Neural crest cell (in vitro differentiated cells): ENCODE measurements around the gene MFSD2A. TPM values are rescaled to one million over a fixed set of nuclear protein-coding genes. Genes with fewer than 3 reads are reported as not detected.

ENCODE experiments used
- DNase-seq: peaks from one replicate; pipeline ENCODE4 v3.0.0; 2021; ENCODE audit warnings: low read depth, mixed read lengths, low spot score
- H3K27ac Mint-ChIP-seq: one replicate; pipeline ENCODE4 v1.8.0; 2021; ENCODE audit warnings: mild to moderate bottlenecking, mixed read lengths; ENCODE audit not compliant: unreplicated experiment
- H3K27me3 Mint-ChIP-seq: 2 replicates; pipeline ENCODE4 v1.8.0; 2021; ENCODE audit warnings: low read depth, mild to moderate bottlenecking, mixed read lengths
- H3K36me3 Mint-ChIP-seq: 2 replicates; pipeline ENCODE4 v1.8.0; 2021; ENCODE audit warnings: low read depth, mild to moderate bottlenecking, mixed read lengths
- H3K4me1 Mint-ChIP-seq: 2 replicates; pipeline ENCODE4 v1.8.0; 2021; ENCODE audit warnings: mixed read lengths
- H3K4me3 Mint-ChIP-seq: one replicate; pipeline ENCODE4 v1.8.0; 2021; ENCODE audit warnings: mild to moderate bottlenecking, mixed read lengths
- H3K9me3 Mint-ChIP-seq: 2 replicates; pipeline ENCODE4 v1.8.0; 2021; ENCODE audit warnings: mixed read lengths
- total RNA-seq: library from RNA; stranded (reverse); gene quantifications from 2 replicates; pipeline ENCODE4 v1.2.1, GENCODE V29; 2021
- TF ChIP-seq, protein P1 (sequence below): fragments of 200-600 bp; sonication (generic); conservative IDR thresholded peaks from 2 replicates; pipeline ENCODE4 v1.5.0; 2021; ENCODE audit warnings: antibody characterized with exemption, mild to moderate bottlenecking

The MFSD2A gene
- total RNA-seq, 1 donor from 2014 or later: 20.9 TPM

DNA sequence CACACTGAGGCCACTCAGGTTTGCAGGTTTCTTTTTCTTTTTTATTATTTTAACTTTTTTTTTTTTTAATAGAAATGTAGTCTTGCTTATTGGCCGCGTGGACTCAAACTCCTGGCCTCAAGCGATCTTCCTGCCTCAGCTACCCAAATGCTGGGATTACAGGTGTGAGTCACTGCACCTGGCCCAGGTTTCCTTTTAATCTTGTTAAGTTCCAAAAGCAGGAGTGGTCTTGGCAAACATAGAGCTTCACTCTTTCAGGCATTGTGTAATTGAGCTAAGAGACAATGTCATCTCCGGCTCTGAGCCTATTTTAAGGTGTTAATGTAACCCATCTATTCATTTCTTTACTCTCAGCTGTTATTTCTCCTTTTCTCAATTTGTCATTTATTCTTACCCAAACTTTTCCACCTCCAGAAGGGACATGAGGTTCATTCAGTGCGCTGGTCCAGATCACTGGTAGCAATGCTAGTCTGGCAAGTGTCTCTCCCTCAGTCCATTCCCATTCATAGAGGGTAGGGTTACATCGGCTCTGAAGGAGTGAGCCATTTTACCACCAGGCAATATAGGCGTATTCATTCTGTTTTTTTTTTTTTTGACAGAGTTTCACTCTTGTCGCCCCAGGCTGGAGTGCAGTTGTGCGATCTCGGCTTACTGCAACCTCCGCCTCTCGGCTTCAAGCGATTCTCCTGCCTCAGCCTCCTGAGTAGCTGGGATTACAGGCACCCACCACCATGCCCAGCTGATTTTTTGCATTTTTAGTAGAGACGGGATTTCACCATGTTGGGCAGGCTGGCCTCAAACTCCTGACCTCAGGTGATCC, 11.3 kb upstream of the MFSD2A start:
- H3K27ac Mint-ChIP-seq: no peak overlapping the region
- H3K4me1 Mint-ChIP-seq: no peaks in the 10 kb centered on the region
- DNase-seq: no peak
- no peaks in the 10 kb centered on the region for H3K27me3 Mint-ChIP-seq
- no peaks in the 10 kb centered on the region for H3K36me3 Mint-ChIP-seq
- no peaks in the 10 kb centered on the region for H3K9me3 Mint-ChIP-seq
- H3K4me3 Mint-ChIP-seq: no peak overlapping the region
- TF ChIP-seq, protein P1, sequence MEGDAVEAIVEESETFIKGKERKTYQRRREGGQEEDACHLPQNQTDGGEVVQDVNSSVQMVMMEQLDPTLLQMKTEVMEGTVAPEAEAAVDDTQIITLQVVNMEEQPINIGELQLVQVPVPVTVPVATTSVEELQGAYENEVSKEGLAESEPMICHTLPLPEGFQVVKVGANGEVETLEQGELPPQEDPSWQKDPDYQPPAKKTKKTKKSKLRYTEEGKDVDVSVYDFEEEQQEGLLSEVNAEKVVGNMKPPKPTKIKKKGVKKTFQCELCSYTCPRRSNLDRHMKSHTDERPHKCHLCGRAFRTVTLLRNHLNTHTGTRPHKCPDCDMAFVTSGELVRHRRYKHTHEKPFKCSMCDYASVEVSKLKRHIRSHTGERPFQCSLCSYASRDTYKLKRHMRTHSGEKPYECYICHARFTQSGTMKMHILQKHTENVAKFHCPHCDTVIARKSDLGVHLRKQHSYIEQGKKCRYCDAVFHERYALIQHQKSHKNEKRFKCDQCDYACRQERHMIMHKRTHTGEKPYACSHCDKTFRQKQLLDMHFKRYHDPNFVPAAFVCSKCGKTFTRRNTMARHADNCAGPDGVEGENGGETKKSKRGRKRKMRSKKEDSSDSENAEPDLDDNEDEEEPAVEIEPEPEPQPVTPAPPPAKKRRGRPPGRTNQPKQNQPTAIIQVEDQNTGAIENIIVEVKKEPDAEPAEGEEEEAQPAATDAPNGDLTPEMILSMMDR: no peak

DNA sequence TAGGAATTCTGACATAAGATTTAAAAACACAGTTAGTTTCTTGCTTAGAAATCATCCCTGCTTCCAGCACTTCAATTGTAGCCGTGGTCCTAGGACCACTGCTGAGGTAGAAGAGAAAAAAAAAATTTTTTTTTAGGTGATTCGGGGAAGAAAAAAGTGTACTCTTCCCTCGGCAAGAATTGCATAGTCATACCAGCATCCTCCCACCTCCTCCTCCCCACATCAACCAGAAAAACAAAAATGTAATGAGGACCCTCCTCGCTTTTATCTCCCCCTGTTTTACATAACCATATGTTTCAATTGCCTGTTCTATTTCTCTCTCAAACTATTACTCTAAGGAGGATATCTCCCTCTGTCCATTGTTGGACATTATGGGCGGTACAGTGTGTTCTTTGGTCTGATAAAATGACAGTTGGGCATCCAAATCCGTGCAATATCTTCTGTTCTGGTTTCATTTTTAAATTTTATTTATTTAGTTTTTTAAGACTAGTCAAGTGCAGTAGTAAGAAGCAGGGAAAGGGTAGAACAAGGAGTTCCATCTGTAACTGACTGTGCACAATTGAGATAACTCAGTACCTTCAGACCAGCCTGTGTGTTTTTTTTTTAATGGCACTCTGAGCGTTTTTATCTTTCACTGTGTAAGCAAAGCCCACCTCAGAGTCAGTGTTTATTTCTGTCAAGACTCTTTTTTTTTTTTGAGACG, 10.4 kb upstream of the MFSD2A start:
- TF ChIP-seq, protein P1: no peak
- no peaks in the 10 kb centered on the region for H3K36me3 Mint-ChIP-seq
- no peak overlapping the region for H3K27ac Mint-ChIP-seq
- no peak for DNase-seq
- no peak overlapping the region for H3K4me3 Mint-ChIP-seq
- H3K27me3 Mint-ChIP-seq: no peaks in the 10 kb centered on the region
- H3K4me1 Mint-ChIP-seq: no peaks in the 10 kb centered on the region
- H3K9me3 Mint-ChIP-seq: no peaks in the 10 kb centered on the region

DNA sequence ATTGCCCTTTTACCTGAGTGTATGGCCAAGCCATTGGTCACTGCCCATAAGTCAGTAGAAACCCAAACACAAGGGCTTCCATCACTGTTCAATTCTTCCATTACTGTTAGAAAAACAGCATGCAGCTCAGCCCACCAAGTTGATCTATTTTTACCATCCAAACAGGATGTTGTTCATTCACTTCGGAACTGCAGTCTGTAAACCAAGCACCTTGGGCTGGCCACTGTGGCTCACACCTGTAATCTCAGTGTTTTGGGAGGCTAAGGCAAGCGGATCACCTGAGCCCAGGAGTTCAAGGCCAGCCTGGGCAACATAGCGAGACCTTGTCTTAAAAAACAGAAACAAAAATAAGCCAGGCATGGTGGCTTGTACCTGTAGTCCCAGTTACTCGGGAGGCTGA, 8.7 kb upstream of the MFSD2A start:
- TF ChIP-seq, protein P1: no peak
- DNase-seq: no peak
- H3K4me3 Mint-ChIP-seq: no peak overlapping the region
- H3K36me3 Mint-ChIP-seq: no peaks in the 10 kb centered on the region
- no peaks in the 10 kb centered on the region for H3K27me3 Mint-ChIP-seq
- H3K9me3 Mint-ChIP-seq: no peaks in the 10 kb centered on the region
- no peak overlapping the region for H3K27ac Mint-ChIP-seq
- H3K4me1 Mint-ChIP-seq: no peaks in the 10 kb centered on the region

DNA sequence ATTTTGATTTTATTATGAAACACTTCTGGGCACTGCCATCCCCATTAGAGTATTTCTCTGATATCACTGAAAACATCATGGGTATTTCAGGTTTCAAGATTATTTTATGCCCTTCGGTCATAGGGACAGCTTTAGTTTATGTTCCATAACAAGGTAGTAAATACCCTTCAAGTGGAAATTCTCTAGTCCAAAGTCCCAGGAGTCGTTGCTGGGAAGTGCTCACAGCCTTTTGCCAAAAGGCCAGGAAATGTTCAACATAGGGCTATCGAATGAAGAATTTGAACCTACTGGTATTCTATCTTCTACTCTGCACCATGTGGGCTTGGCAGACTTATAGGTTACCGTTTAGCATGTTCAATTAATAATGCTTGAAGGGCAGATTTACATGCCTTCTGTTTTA, 7.7 kb upstream of the MFSD2A start:
- no peak overlapping the region for H3K27ac Mint-ChIP-seq
- no peak overlapping the region for H3K4me3 Mint-ChIP-seq
- TF ChIP-seq, protein P1: no peak
- no peak for DNase-seq
- no peaks in the 10 kb centered on the region for H3K9me3 Mint-ChIP-seq
- peaks cover 7% of the 10 kb centered on the region for H3K4me1 Mint-ChIP-seq
- H3K27me3 Mint-ChIP-seq: no peaks in the 10 kb centered on the region
- H3K36me3 Mint-ChIP-seq: no peaks in the 10 kb centered on the region

DNA sequence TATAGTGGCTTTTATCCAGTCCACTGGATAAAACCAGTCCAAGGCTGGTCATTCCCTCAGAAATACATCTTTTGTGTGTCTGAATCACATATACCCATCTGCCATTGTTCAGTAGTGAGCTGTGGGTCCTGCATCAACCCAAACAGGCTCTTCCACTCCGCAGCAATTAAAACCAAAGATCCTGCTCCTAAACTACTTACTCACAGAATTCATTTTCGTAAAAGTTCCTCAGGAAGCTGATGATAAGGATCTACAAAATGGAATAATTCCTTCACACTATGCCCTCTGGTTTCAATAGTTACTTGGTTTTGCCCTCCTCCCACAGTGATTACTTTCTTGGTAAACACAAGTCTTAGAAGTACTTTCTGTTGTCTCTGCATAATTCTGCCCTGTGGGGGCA, 5.1 kb upstream of the MFSD2A start:
- Mint-ChIP-seq H3K36me3 (no peaks in the 10 kb centered on the region), H3K4me3 (no peak overlapping the region), H3K9me3 (no peaks in the 10 kb centered on the region), H3K27ac (no peak overlapping the region), H3K4me1 (peaks cover 25% of the 10 kb centered on the region), H3K27me3 (peaks cover 4% of the 10 kb centered on the region)
- no peak for DNase-seq
- TF ChIP-seq, protein P1: no peak
